ENCODE data around the gene INPP5B.
"Not testable (repeated sequence)": the region's sequence is repeated elsewhere in the genome, so short reads cannot be mapped to it uniquely, and the experiment has no call there.

The INPP5B gene

GRCh38 chr1:37910886-37911285, 36.0 kb downstream of the INPP5B start:
- not testable (repeated sequence) for DNase-seq

- DNase-seq: not testable (repeated sequence)
Measured at GRCh38 chr1:37908531-37908930, 38.3 kb downstream of the INPP5B start.

- DNase-seq: not testable (repeated sequence)
Measured at GRCh38 chr1:37907416-37908125, 39.3 kb downstream of the INPP5B start.

GRCh38 chr1:37906591-37906990, 40.3 kb downstream of the INPP5B start:
- not testable (repeated sequence) for DNase-seq

GRCh38 chr1:37905727-37906126, 41.1 kb downstream of the INPP5B start:
- DNase-seq: no peak

GRCh38 chr1:37903921-37904320, 42.9 kb downstream of the INPP5B start:
- DNase-seq: not testable (repeated sequence)

GRCh38 chr1:37902983-37903382, 43.9 kb downstream of the INPP5B start:
- DNase-seq: no peak

- DNase-seq: no peak
Measured at GRCh38 chr1:37901893-37902225, 45.0 kb downstream of the INPP5B start.

- no peak for DNase-seq
Measured at GRCh38 chr1:37901191-37901892, 45.5 kb downstream of the INPP5B start.

GRCh38 chr1:37897563-37897962, 49.3 kb downstream of the INPP5B start:
- DNase-seq: not testable (repeated sequence)

GRCh38 chr1:37893673-37894072, 53.2 kb downstream of the INPP5B start:
- DNase-seq: no peak

GRCh38 chr1:37892151-37893047, 54.5 kb downstream of the INPP5B start:
- no peak for DNase-seq

- DNase-seq: peak in 1 of 2 donors; percentile 61
Measured at GRCh38 chr1:37890378-37891014, 56.4 kb downstream of the INPP5B start.

GRCh38 chr1:37888022-37888700, 58.7 kb downstream of the INPP5B start:
- DNase-seq: no peak

GRCh38 chr1:37884145-37884544, 62.7 kb downstream of the INPP5B start:
- no peak for DNase-seq

- DNase-seq: no peak
Measured at GRCh38 chr1:37883671-37884070, 63.2 kb downstream of the INPP5B start.

- no peak for DNase-seq
Measured at GRCh38 chr1:37879865-37880264, 67.0 kb downstream of the INPP5B start.

GRCh38 chr1:37878071-37878470, 68.8 kb downstream of the INPP5B start:
- DNase-seq: no peak

GRCh38 chr1:37875833-37876232, 71.0 kb downstream of the INPP5B start:
- no peak for DNase-seq

GRCh38 chr1:37872692-37873091, 74.2 kb downstream of the INPP5B start:
- DNase-seq: no peak

GRCh38 chr1:37868466-37868865, 78.4 kb downstream of the INPP5B start:
- DNase-seq: no peak

- no peak for DNase-seq
Measured at GRCh38 chr1:37867784-37868183, 79.1 kb downstream of the INPP5B start.

All from CD4-positive, alpha-beta T cell treated with Interferon alpha-2 for 1 hour (primary cell).